GM19238 (cell line): Measurements from ENCODE around the gene CTAGE15.
"Not testable (repeated sequence)": the region's sequence is repeated elsewhere in the genome, so short reads cannot be mapped to it uniquely, and the experiment has no call there.

Source experiments
- DNase-seq: peaks from one replicate; pipeline ENCODE4 v3.0.0; 2011; ENCODE audit warnings: low spot score; ENCODE audit not compliant: insufficient read length

The CTAGE15 gene

GRCh38 chr7:143622130-143622529 lies 50.5 kb downstream of the CTAGE15 start:
- DNase-seq = not testable (repeated sequence)
